ENCODE results near the gene TENT5C. TPM values are rescaled to one million over a fixed set of nuclear protein-coding genes. Genes with fewer than 3 reads are reported as not detected.
"Not testable (repeated sequence)": the region's sequence is repeated elsewhere in the genome, so short reads cannot be mapped to it uniquely, and the experiment has no call there.

TENT5C gene
- 10 to 100 TPM; 30.7 to 45.6 TPM for total RNA-seq
- long read RNA-seq, full-length matches to known transcripts, result 10 of 24 reads
- long read RNA-seq, partial matches to known transcripts, result 0 of 24 reads
- long read RNA-seq, other reads (novel, unspliced or antisense), result 14 of 24 reads

DNA sequence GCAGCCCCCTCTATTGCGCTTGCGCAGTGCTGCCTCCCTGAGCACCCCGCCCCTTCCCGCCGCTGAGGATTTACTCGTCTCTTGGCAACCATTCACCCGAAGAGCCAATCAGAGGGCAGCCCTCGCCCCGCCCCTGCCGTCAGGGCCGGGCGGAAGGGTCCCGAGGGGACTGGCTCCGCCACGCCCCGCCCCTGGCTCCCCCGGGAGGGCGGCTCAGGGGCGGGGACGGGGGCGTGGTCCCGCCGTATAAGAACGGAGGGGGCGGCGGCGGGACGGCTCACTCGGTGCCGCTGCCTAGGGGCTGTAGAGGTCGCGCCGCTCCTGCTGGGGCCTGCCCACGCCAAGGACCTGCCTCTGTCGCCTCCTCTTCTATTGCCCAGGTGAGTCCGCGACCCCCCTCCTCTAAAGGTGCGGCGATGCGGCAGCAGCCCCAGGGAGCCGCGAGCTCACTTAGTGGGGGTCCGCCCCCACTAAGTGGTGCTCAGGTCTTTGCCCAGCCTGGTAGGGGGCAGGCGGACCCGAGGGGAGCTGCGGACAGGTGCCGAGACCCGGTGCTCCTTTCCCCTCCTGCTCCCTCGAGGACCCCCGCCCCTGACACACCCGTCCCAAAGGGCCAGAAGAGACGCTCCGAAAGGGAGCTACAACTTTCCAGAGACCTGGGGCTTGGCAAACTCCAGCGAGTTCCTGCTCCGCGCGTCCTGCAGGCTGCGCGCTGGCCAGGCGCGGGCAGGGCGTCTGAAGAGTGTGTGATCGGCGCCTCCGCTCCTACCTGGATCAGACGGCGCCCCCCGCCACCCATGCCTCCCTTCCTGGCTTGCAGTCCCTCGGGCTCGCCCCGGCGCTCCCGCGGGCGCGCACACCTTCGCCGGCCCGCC lies at the start of gene TENT5C:
Gene TENT5C, plus strand, starts transcription at position 275 of the 875 bp plus-strand sequence. CDS start 16,821 bp downstream, outside the sequence.
- ATAC-seq, result peak; percentile 89
- intact Hi-C loops (cut with DNase I, micrococcal nuclease), result no loop called here
- peak; percentile 98 for DNase-seq

DNA sequence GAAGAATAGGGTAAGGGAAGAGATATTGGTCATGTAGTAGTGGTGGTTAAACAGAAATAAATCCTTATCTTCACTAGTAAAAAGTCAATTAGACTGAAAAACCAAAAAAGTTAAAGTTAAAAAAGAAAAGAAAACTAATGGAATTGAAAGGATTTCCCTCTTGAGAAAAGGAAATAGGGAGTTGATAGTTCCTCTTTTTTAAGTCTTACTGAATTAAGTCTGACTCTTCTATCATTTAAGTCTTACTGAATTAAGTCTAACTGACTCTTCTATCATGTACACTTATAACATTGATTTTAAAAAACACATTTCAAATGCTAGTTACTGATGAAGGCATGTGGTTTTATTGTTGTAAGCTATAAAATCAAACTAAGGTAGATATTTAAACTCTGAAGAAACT lies 49.5 kb upstream of the TENT5C start:
- ATAC-seq (no peak), DNase-seq (no peak)
- intact Hi-C loops (cut with DNase I, micrococcal nuclease), result no loop called here

DNA sequence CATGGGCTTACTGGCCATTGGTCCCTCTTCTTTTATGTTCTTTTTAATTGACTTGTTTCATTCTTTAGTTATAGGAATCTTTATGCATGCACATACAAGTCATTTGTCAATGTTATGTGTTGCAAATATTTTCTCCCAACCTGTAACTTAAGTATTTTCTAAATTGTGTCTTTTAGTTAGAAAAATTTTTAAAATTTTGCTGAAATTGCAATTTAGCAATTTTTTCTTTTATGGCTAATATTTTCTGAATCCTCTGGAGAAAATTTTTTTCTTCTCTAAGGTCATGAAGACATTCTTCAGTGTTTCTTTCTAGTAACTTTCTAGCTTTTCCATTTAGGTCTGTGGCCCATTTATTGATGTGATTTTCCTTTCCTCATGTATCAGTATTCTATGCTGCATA lies 48.9 kb upstream of the TENT5C start:
- DNase-seq (no peak), ATAC-seq (no peak)
- intact Hi-C loops (cut with DNase I, micrococcal nuclease), result no loop called here

DNA sequence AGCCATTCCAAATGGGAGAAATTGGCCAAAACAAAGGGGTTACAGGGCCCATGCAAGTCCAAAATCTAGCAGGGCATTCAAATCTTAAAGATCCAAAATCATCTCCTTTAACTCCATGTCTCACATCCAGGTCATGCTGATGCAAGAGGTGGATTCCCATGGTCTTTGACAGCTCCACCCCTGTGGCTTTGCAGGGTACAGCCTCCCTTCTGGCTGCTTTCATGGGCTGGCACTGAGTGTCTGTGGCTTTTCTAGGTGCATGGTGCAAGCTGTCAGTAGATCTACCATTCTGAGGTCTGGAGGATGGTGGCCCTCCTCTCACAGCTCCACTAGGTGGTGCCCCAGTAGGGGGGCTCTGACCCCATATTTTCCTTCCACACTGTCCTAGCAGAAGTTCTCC lies 47.4 kb upstream of the TENT5C start:
- intact Hi-C loops (cut with DNase I, micrococcal nuclease); ATAC-seq; DNase-seq: not testable (repeated sequence)

DNA sequence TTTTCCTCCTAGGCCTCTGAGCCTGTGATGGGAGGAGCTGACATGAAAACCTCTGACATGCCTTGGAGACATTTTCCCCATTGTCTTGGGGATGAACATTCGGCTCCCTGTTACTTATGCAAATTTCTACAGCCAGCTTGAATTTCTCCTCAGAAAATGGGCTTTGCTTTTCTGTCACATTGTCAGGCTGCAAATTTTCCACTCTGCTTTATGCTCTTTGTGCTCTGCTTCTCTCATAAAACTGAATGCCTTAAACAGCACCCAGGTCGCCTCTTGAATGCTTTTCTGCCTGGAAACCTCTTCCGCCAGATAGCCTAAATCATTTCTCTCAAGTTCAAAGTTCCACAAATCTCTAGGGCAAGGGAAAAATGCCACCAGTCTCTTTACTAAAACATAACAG lies 46.7 kb upstream of the TENT5C start:
- ATAC-seq, result no peak
- DNase-seq, result no peak
- intact Hi-C loops (cut with DNase I, micrococcal nuclease), result no loop called here

DNA sequence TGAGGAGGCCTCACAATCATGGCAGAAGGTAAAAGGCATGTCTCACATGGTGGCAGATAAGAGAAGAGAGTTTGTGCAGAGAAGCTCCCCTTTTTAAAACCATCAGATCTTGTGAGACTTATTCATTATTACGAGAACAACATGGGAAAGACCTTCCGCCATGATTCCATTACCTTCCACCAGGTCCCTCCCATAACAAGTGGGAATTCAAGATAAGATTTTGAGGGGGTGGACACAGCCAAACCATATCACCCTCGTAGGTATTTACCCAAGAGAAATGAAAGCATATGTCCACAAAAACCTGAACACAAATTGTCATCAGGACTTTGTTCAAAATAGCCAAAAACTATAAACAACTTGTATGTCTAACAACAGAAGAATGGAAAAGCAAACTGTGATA lies 45.9 kb upstream of the TENT5C start:
- intact Hi-C loops (cut with DNase I, micrococcal nuclease), result no loop called here
- DNase-seq, result no peak
- ATAC-seq, result no peak

DNA sequence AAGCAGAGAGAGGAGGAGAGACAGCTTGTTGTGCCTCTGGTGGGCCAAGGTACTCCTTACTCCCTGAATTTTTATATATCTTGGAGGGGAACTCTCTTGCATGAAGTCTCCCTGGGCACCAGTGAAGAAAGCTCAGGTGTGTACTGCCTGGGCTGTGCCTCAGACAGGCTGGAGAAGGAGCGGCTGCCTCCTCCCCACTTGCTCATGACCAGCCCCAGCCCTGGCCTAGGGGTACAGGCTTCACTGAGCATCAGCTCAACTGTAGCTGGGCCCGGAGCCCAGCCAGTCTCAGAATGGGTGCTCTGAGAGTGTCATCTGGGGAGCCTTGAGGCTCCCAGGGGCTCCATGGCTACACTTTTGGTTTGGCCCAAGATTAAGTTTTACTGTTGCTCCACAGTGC lies 44.8 kb upstream of the TENT5C start:
- ATAC-seq (no peak), DNase-seq (no peak)
- intact Hi-C loops (cut with DNase I, micrococcal nuclease), result no loop called here

DNA sequence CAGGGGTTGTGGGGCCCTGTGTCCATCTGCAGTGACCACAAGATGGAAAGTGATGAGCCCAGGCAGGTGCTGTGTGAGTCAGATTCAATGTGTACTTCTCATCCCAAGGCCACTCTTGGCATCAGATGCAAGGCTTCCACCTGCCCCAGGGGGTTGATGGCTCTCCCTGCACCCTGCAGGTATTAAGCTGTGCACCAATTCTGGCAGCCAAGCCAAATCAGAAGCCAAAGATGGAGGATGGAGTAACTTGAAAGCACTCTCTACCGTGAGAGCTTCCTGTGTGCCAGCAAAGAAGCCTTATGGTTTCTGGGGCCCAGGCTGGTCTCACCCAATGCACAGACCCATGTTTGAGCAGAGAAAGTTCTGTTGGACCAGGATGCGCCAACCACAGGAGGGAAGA lies 44.3 kb upstream of the TENT5C start:
- DNase-seq, result no peak
- intact Hi-C loops (cut with DNase I, micrococcal nuclease), result no loop called here
- ATAC-seq, result no peak

DNA sequence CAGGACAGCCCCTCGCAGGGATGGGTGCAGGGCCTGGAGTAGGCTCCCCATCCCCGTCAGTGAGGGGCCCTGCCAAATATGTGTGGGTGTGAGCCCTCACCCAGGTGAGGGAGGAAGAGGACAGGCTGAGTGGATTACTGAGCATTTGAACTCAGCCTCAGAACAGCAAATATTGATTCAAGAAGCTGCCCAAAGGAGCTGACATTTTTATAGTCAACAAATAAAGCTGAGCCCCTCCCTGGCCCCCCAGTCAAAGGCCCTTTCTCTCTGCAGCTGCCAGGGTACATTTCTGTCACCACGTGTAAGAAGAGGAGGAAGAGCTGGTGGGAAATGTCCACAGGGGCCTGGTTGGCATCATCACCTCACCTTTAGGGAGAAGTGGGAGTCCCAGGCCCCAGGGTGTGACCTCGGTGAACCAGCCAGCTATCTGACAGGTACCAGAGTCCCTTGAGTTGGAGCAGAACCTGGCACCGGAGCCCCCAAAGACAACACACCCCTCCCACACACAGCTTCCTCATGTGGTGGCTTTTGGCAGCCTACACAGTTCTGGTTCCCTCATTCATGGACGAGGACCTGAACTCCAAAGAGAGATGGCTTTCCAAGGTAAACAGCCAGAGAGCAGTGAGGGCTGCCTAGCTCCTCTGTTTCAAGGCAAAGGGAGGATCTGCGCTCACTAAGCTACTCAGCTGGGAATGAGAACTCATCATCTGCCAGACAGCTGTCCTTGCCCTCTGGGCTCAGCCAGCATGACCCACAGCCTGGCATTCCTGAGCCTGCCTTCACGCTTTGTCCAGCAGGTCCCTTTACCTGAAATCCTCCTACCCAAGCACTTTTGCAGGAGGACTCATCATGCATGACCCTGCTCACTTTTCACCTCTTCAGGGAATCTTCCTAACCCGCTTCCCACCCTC lies 43.0 kb upstream of the TENT5C start:
- ATAC-seq, result peak; percentile 84
- intact Hi-C loops (cut with DNase I, micrococcal nuclease), result no loop called here
- DNase-seq, result peak; percentile 55 to 75

DNA sequence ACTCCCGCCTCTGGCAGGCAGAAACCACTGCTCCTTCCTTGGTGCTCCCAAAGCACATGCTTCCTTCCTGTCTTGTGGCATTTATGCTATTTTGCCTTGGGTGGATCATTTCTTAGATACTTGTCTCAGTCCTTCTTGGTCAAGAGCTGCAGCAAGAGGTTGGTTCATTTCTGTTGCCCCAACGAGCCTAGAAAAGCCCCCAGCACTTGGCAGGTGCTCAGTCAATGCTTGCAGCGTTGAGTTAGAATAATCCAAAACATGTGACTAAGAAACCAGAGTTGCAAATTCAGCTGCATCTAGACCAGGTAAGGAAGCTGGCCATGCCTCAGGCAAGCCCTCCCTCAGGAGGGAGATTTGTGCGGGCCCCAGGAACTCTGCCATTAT lies 42.4 kb upstream of the TENT5C start:
- DNase-seq (no peak), ATAC-seq (no peak)
- intact Hi-C loops (cut with DNase I, micrococcal nuclease), result no loop called here

DNA sequence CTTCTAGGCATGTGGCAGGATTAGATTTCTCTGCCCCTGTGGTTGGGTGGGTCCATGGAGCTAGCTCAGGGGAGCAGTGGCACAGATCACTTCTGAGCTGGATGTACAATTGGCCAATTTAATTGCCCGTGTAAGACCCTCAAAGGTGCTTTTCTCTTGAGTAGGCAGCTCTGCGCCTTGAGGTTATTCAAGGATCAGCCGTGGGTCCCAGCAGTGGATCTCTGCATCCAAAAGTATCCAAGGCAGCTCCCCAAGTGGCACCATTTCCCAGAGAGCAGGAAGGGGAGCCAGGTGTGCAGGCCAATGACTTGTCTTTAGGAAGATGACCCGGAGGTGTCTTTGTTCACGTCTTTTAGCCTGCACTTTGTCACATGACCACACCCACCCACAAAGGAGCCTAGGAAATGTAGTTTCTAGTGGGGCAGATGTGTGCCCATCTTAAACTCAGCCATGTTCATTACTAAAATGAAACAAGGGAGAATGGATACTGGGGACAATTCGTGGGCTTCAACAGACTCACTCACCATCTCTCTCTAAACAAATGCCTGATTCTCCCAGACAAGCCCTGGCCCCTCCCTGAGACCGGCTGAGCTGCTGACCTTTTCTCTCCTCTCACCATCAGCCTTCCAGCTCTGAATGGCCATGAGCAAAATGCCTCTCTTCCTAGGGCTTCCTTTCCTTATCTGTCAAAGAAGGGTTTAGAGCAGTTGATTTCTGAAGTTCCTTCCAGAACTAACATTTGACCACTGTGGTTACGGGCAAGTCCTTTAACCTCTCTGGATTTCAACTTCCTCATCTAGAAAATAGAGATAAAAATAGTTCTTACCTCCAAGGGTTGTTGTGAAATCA lies 41.4 kb upstream of the TENT5C start:
- intact Hi-C loops (cut with DNase I, micrococcal nuclease), result no loop called here
- ATAC-seq (no peak), DNase-seq (no peak)

DNA sequence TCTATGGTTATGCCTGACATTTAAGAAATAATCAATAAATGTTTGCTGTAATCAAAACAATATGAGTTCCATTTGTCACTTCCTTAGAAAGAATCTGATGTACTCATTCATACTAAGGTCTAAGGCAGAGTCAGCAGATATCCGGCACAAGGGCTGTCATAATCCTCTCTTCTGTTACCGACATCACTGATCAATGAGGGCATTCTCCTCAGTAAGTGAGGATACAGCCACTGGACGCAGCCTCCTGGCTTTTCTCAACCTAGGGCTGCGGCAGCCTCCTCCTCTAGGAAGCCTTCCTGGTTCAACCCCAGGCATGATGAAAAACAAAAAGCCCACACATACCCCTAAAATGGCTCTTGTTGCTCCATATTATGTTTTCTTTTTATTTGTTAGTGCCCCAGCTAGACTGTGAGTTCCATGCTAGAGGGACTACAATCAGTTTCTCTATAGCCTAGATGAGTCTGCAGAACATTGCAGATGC lies 40.7 kb upstream of the TENT5C start:
- ATAC-seq, result no peak
- intact Hi-C loops (cut with DNase I, micrococcal nuclease), result no loop called here
- DNase-seq, result no peak

DNA sequence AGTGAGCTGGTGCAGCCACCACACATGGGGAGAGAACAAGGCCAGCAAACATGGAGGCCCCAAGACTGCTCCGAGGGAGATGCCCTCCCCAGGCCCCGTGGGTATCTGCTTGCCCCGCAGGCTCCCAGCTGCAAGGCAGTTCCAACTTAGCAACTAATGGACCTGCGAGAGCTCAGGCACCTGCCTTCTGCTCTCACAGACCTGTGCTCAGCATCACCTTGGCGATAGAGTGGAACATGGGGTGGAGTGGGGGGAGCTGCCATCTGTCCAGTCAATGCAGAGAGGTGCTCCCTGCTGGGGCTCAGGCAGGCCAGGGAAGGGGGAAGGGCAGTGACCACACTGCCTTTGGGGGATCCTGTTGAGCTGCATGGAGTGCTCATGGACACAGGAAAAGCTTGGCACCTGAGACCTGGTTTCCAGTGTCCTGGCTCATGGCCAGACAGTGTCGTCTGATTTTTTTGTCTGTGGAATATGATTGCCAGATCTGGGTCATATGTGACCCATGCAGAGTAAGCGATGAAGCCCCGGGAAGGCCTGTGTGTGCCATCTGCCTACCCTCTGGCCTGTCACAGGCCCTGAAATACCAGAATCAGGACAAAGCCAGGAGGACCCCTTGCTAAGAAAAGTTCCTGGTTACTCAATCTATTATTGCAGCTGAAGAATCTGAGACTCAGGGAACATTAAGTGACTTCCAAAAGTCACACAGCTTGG lies 39.9 kb upstream of the TENT5C start:
- ATAC-seq (no peak), DNase-seq (no peak)

DNA sequence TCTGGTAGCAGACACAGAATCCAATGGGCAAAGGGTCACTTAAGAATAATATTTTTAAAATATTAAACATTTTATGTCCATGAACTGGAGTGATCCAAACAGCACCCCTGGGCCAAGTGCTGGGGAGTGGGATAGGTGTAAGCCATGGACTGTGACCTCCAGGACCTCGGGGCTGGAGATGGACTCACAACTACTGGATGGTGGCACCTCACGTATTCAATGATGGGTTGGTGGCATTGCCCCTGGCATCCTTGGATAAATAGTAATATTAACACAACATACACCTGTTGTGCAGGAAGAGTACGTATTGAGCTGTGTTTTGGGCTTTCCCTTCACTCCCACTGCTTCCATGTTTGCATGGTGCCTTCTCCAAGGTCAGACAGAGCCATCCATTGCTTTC lies 39.3 kb upstream of the TENT5C start:
- intact Hi-C loops (cut with DNase I, micrococcal nuclease), result no loop called here
- no peak for DNase-seq
- no peak for ATAC-seq

More for the DNA sequence above, 39.9 kb upstream of the TENT5C start:
- intact Hi-C loops (cut with DNase I, micrococcal nuclease), result no loop called here

DNA sequence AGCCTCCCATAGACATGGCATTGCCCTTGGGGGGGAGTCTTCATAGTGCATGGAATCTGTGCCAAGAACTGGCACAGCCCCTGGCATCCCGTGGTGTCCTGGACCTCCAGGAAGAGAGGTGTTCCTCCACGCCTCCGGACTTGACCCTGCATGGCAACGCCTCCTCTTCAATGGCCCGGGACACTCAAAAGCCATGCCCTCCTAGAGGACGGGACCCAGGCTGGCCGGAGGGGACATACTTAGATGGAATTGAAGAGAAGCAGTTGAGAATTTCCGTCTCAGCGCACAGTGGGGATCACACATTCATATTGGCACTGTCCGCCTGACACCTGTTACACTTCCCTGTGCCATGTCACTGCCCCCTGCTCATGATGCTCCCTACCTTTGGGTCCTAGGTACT lies 38.4 kb upstream of the TENT5C start:
- no peak for ATAC-seq

DNA sequence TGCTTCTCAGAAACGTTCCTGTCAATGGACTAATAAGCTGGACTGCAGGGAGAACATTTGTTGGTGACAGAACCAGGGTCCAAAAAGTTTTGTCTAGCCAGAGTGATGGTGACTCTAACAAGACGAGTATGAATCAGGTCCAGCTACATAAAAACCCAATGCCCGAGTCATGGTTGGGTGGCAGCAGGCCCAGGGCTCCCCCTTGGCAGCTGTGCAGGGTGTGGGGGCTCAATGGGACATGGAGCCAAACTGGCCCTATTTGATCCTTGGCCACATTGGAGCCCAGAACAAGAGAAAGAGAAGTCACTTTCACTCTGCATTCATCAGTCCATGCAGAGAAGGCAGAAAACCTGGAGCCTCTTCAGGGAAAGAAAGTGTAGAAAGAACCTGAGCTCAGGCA lies 37.9 kb upstream of the TENT5C start:
- ATAC-seq (no peak), DNase-seq (no peak)
- intact Hi-C loops (cut with DNase I, micrococcal nuclease), result no loop called here

More for the DNA sequence above, 38.4 kb upstream of the TENT5C start:
- intact Hi-C loops (cut with DNase I, micrococcal nuclease), result no loop called here
- no peak for DNase-seq

DNA sequence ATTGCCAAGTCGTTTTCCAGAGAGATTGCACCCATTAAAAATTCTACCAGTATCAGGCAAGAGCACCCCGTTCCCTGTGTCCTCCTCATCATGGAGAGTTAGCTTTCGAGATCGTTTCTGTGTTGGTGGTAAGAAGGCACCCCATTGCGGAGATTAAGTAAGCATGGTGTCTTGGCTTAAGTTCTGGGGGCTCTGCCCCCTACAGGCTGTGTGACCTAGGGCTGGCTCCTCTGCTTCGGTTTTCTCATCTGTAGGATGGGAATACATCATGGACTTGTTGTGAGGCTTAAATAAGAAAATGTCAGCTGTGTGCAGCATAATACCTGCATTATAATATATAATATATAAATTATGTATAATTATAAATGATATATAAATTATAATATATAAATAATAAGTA lies 36.8 kb upstream of the TENT5C start:
- ATAC-seq, result no peak
- no peak for DNase-seq
- intact Hi-C loops (cut with DNase I, micrococcal nuclease), result no loop called here

DNA sequence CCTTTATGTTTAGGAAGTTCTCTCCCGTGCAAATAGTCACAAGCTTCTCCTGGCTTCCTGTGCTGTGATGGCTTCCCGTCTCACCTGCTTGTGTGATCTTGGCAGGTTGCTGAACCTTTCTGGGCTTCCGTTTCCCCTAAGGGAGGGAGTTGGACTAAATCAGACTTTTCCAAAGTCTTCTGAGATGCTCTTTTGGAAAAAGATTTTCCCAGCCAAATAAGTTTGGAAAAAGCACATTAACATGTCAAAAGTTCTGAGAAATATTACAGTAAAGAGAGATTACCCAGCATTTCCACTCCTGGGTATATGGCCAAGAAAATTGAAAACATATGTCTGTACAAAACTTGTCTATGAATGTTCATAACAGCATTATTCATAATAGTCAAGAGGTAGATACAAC lies 36.0 kb upstream of the TENT5C start:
- intact Hi-C loops (cut with DNase I, micrococcal nuclease), result no loop called here
- DNase-seq, result no peak

More for the DNA sequence above, 36.0 kb upstream of the TENT5C start:
- no peak for ATAC-seq

Measured in left colon (tissue), 2 donors.